Upper lobe of right lung (tissue), 1 donor: ENCODE results near the gene DDX39B. TPM values are rescaled to one million over a fixed set of nuclear protein-coding genes. Genes with fewer than 3 reads are reported as not detected.

Experiments
- ATAC-seq: fragments of 200-7000 bp; cut with Tn5 transposase; one replicate; pipeline ENCODE4 v1.9.1; 2020; ENCODE audit warnings: mild to moderate bottlenecking, moderate library complexity
- DNase-seq: peaks from one replicate; pipeline ENCODE4 v3.0.0-alpha.2; 2020
- H3K27ac ChIP-seq: fragments of 200-600 bp; one replicate; pipeline ENCODE4 v1.8.0; 2022
- H3K27me3 ChIP-seq: fragments of 200-600 bp; one replicate; pipeline ENCODE4 v1.8.0; 2022; ENCODE audit warnings: mild to moderate bottlenecking
- H3K36me3 ChIP-seq: fragments of 200-600 bp; one replicate; pipeline ENCODE4 v1.8.0; 2022
- H3K4me1 ChIP-seq: fragments of 200-600 bp; one replicate; pipeline ENCODE4 v1.8.0; 2022
- H3K4me3 ChIP-seq: fragments of 200-600 bp; one replicate; pipeline ENCODE4 v1.8.0; 2022; ENCODE audit warnings: mild to moderate bottlenecking
- H3K9me3 ChIP-seq: fragments of 200-600 bp; one replicate; pipeline ENCODE4 v1.8.0; 2022
- CTCF ChIP-seq: fragments of 200-600 bp; IDR thresholded peaks from one replicate; pipeline ENCODE4 v1.8.0; 2022; ENCODE audit warnings: antibody characterized with exemption
- intact Hi-C: fragments of 100-400 bp; cut with DNase I; formaldehyde crosslinking; loops from one replicate; pipeline ENCODE4 v1.11.0; 2022
- total RNA-seq: library from RNA; stranded (reverse); fragmentation: NEBNext Ultra II Directional; extraction: Animal tissue kit (Norgen Biotek cat#: 25700); gene quantifications from one replicate; pipeline ENCODE4 v1.2.1, GENCODE V29; 2021
- donor health status: DM: no; HTN: yes; CAD: no; lungs with severe emphysema.

The DDX39B gene
- total RNA-seq, 1 donor from 2014 or later, result 241 TPM

GRCh38 chr6:31586008-31586407 lies 44.2 kb upstream of the DDX39B start, which contains the start of gene LST1:
TSS of gene LST1 (plus strand) at chr6:31586277. CDS start at chr6:31587300, 1,023 bp downstream.
- ATAC-seq (peak; percentile 71), DNase-seq (peak; percentile 64)
- TF ChIP-seq CTCF, result no peak
- intact Hi-C loops, result no loop called here
- no peaks in the 10 kb centered on the region for H3K36me3 ChIP-seq
- H3K9me3 ChIP-seq, result no peaks in the 10 kb centered on the region
- peaks cover 16% of the 10 kb centered on the region for H3K4me1 ChIP-seq
- peak within 1 kb of the TSS; percentile 60 for H3K27ac ChIP-seq
- H3K4me3 ChIP-seq, result peak within 1 kb of the TSS; percentile 35
- H3K27me3 ChIP-seq, result no peaks in the 10 kb centered on the region

GRCh38 chr6:31585491-31585890 lies 43.7 kb upstream of the DDX39B start:
- H3K27ac ChIP-seq, result peak overlapping the region; percentile 60
- H3K27me3 ChIP-seq, result no peaks in the 10 kb centered on the region
- peaks cover 16% of the 10 kb centered on the region for H3K4me1 ChIP-seq
- H3K9me3 ChIP-seq, result no peaks in the 10 kb centered on the region
- ATAC-seq, result no peak
- H3K4me3 ChIP-seq, result no peak overlapping the region
- H3K36me3 ChIP-seq, result no peaks in the 10 kb centered on the region
- peak; percentile 22 for TF ChIP-seq CTCF
- no peak for DNase-seq
- intact Hi-C loops, result no loop called here

- Histone ChIP-seq H3K36me3 (no peaks in the 10 kb centered on the region), H3K27ac (peak within 1 kb of the TSS; percentile 84), H3K9me3 (no peaks in the 10 kb centered on the region), H3K4me1 (peaks cover 12% of the 10 kb centered on the region), H3K27me3 (no peaks in the 10 kb centered on the region), H3K4me3 (peak within 1 kb of the TSS; percentile 73)
- DNase-seq (no peak), ATAC-seq (no peak)
- no peak for TF ChIP-seq CTCF
- intact Hi-C loops, result no loop called here
Observed at GRCh38 chr6:31582230-31582643, 40.4 kb upstream of the DDX39B start, which contains the start of gene LTB. TSS of gene LTB (minus strand) at chr6:31582424. CDS start at chr6:31582417, 7 bp downstream.

- no peaks in the 10 kb centered on the region for H3K36me3 ChIP-seq
- ATAC-seq (no peak), DNase-seq (no peak)
- intact Hi-C loops, result no loop called here
- H3K27me3 ChIP-seq, result no peaks in the 10 kb centered on the region
- no peaks in the 10 kb centered on the region for H3K9me3 ChIP-seq
- H3K4me1 ChIP-seq, result peaks cover 12% of the 10 kb centered on the region
- no peak for TF ChIP-seq CTCF
- H3K27ac ChIP-seq, result peak overlapping the region; percentile 84
- peak overlapping the region; percentile 73 for H3K4me3 ChIP-seq
Observed at GRCh38 chr6:31581434-31582229, 39.8 kb upstream of the DDX39B start.

GRCh38 chr6:31580807-31581433 lies 39.1 kb upstream of the DDX39B start:
- Histone ChIP-seq H3K4me3 (peak overlapping the region; percentile 73), H3K27me3 (no peaks in the 10 kb centered on the region), H3K9me3 (no peaks in the 10 kb centered on the region), H3K36me3 (no peaks in the 10 kb centered on the region), H3K27ac (peak overlapping the region; percentile 84), H3K4me1 (peaks cover 12% of the 10 kb centered on the region)
- peak; percentile 97 for ATAC-seq
- intact Hi-C loops, result no loop called here
- DNase-seq, result peak; percentile 94
- peak; percentile 99 for TF ChIP-seq CTCF
